Heart left ventricle (tissue), 13 donors: ENCODE results near the gene PHKA2.

Source experiments
- POLR2A ChIP-seq, 2 donors: fragments of 450-650 bp; IDR thresholded peaks; one replicate each; pipeline ENCODE4 v1.6.1; 2017; ENCODE audit warnings: antibody characterized with exemption in 2 of 2, mild to moderate bottlenecking in 2 of 2, moderate library complexity in 2 of 2
- TF ChIP-seq, protein P1 (sequence below), 12 donors: fragments of 200-600 bp; sonication (generic) in 4 of 12; IDR thresholded peaks; one replicate each; pipeline versions ENCODE4 v1.5.0 to v1.8.0; 2018 to 2022; ENCODE audit warnings: antibody characterized with exemption in 12 of 12, mild to moderate bottlenecking in 5 of 12
- donor health status: ischemic (EF 13 %, LVEDD 7.1; RV severe dilation, severe dysfunction).
- donor health status: DM: no; HTN: yes; CAD: no.
- donor health status: DM: no; HTN: no; CAD: no.
- donor health status: ischemic (EF 25% LVEDD 6.9; RV normal size, moderate dysfunction).
- donor health status: ischemic (EF 25% LVEDD 5.7; RV mildly dilated, moderate dysfunction).
- donor health status: ischemic (EF 35%, LVEDD 5.7; RV mildly dilated, moderate dysfunction).
- donor health status: nonischemic (EF 11% LVEDD 7.7; RV severe dilation, severe dysfunction).
- donor health status: DM: yes; HTN: yes; CAD: no.
- donor health status: PGD.
- donor health status: ischemic (EF 29% LVEDD 5.4; RV normal size, mild dysfunction).
- donor health status: nonischemic (EF 23%, LVEDD 6.1; RV moderate dilation, normal function).

DNA sequence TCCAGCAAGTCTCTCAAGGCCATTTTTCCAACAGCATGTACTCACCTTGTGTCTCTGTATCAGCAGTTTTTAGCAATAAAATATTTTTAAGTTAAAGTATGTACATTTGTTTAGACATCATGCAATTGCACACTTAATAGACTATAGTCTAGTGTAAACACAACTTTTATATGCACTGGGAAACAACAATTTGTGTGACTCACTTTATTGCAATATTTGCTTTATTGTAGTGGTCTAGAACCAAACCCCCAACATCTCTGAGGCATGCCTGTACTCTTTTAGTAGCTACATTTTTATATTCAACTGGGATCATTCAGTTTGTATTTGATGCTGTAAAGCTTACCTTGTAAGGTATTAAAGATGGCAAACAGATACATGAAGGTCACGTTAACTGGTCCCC, 14.7 kb upstream of the PHKA2 start:
- TF ChIP-seq, protein P1, sequence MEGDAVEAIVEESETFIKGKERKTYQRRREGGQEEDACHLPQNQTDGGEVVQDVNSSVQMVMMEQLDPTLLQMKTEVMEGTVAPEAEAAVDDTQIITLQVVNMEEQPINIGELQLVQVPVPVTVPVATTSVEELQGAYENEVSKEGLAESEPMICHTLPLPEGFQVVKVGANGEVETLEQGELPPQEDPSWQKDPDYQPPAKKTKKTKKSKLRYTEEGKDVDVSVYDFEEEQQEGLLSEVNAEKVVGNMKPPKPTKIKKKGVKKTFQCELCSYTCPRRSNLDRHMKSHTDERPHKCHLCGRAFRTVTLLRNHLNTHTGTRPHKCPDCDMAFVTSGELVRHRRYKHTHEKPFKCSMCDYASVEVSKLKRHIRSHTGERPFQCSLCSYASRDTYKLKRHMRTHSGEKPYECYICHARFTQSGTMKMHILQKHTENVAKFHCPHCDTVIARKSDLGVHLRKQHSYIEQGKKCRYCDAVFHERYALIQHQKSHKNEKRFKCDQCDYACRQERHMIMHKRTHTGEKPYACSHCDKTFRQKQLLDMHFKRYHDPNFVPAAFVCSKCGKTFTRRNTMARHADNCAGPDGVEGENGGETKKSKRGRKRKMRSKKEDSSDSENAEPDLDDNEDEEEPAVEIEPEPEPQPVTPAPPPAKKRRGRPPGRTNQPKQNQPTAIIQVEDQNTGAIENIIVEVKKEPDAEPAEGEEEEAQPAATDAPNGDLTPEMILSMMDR (IDR thresholded peaks at IDR 0.05): no peak
- TF ChIP-seq POLR2A (IDR thresholded peaks at IDR 0.05): no peak
